C4-2B (cell line): Measurements from ENCODE around the gene HTR6.

Experiments
- H3K27ac ChIP-seq: fragments of 450-650 bp; 2 replicates; pipeline ENCODE4 v1.5.1; 2017
- ZFX ChIP-seq: fragments of 450-650 bp; IDR thresholded peaks from 2 replicates; pipeline ENCODE4 v1.6.1; 2017
- TF ChIP-seq, protein P1 (sequence below): fragments of 450-650 bp; conservative IDR thresholded peaks from 2 replicates; pipeline ENCODE4 v1.5.1; 2017; ENCODE audit warnings: mild to moderate bottlenecking

The HTR6 gene

DNA sequence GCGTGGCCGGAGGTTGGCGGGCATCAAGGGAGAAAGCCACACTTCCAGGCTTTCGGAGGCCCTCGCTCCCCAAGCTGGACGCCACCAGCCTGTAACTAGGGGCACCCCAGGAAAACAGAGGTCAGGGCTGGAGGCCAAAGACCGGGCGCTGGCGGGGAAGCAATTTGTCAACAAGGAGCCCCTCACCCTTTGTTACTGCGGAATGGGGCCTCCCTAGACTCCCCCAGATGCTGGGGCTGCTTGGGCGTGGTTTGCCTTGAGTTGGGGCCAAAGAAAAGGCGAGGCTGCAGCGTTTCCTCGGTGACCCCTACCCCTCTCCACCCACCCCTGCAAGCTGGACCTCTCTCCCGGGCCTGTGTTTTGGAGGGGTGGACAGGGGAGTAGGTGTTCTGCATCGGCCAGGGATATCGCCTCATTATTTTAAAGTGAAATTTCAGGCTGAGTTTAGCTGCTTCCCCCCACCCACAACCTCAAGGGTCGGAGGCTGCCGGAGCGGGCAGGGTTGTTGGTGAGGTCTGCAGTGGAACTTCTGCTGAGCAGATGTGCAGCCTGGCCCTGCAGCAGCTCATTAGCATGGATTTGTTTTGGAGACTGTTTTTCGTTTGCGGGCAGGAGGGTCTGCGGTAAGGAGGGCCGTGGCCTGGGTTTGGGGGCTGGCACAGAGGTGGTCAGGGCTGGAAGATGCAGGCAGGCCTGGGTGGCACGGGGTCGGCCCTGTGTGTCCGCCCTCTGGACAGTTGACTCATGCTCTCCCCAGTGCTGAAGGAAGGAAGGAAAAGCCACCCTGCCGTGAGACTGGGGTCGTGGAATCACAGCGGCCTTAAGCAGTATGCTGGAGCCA, 19.0 kb upstream of the HTR6 start:
- no peak overlapping the region for H3K27ac ChIP-seq
- TF ChIP-seq, protein P1, sequence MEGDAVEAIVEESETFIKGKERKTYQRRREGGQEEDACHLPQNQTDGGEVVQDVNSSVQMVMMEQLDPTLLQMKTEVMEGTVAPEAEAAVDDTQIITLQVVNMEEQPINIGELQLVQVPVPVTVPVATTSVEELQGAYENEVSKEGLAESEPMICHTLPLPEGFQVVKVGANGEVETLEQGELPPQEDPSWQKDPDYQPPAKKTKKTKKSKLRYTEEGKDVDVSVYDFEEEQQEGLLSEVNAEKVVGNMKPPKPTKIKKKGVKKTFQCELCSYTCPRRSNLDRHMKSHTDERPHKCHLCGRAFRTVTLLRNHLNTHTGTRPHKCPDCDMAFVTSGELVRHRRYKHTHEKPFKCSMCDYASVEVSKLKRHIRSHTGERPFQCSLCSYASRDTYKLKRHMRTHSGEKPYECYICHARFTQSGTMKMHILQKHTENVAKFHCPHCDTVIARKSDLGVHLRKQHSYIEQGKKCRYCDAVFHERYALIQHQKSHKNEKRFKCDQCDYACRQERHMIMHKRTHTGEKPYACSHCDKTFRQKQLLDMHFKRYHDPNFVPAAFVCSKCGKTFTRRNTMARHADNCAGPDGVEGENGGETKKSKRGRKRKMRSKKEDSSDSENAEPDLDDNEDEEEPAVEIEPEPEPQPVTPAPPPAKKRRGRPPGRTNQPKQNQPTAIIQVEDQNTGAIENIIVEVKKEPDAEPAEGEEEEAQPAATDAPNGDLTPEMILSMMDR = no peak
- TF ChIP-seq ZFX = no peak

DNA sequence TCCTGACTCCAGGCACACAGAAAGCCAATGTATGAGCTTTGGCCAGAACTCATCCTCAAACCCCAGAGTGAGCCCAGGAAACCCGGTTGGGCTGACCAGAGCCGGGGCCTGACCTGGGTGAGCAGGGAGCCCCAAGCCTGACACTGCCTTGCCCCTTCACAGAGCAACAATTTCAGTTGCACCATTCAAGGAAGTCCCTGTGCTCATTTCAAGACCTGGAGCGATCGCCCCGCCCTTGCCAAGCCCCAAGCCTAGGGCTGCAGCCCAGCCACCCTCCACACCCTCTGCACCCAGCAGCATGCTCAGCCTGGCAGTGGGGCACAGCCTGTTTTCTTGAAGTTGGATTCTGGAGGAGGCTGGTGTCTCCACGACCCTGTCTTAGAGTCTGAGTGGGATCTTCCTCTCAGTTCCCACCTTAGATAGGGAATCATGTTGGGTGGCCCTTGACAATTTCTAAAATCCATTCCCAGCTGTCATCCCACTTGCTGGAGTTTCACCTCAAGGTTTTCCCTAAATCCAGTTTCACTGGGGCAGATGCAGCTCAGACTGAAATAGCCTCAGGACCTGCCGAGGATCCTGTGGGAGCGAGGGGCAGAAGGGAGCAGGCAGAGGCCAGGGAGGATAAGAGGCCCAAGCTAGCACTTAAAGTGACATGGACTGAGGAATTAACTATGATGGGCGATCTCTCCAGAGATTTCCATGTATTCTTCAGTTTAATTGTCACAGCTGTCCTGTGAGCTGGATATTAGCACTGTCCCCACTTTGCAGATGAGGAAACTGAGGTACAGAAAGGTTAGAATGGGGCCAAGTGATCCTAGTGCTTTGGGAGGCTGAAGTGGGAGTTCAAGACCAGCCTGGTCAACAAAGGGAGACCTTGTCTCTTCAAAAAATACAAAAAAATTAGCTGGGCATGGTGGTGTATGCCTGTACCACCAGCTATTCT, 18.0 kb upstream of the HTR6 start:
- TF ChIP-seq, protein P1 = no peak
- no peak for TF ChIP-seq ZFX
- no peak overlapping the region for H3K27ac ChIP-seq

DNA sequence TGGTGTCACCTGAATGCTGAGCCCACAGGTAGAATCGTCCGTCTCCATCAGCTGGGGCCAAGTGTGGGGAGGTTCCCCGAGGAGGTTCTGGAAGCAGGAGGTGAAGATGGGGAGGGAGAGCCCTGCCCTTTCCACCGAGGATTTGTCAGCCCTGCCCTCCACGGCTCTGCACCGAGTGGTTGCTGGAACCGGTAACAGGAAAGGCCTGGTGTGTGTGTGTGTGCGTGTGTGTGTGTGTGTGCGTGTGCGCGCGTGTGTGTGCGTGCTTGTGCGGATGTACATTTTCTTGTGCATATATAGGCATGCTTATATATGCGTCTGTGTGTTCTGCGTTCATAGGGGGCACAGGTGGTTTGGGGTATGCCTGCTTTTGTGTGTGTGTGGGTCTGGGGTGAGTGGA, 17.0 kb upstream of the HTR6 start:
- H3K27ac ChIP-seq = no peak overlapping the region
- TF ChIP-seq, protein P1 = no peak

DNA sequence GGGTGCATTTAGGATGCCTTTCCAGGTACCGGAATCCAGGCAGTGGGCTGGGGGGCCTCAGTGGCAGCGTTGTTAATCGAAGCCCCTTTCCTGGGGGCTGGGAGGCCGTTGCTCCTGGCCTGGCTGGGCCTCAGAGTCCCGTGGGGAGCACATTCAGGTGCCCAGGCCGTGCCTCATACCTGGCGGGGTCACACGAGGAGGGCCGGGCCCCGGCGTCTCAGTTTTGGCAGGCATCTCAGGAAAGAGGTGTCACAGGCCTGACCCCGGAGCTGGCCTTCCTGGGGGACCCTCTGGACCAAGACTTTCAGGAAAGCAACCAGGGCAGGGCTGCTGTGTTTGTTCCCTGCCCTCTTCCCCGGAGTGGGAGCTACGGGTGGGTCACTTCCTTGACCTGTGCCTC, 16.4 kb upstream of the HTR6 start:
- H3K27ac ChIP-seq = no peak overlapping the region
- no peak for TF ChIP-seq ZFX
- TF ChIP-seq, protein P1 = no peak

DNA sequence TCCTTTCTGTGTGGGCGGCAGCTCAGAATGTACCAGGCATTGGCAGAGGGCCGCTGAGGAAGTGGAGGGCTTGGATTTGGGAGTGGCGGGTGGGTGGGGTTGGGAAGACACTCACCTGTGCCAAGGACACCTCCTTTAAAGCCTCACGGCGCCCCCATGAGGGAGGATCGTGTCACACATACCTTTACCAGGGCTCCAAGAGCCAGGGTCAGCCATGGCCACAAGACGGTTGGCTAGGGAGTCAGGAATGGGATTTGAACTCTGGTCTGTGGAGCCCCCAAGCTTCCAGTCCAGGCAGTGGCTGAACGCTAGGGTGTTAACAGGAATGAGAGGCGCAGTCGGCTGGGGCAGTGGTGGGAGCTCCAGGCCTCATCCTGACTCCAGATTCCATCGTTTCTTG, 16.0 kb upstream of the HTR6 start:
- no peak overlapping the region for H3K27ac ChIP-seq
- no peak for TF ChIP-seq ZFX
- TF ChIP-seq, protein P1 = peak; percentile 27

DNA sequence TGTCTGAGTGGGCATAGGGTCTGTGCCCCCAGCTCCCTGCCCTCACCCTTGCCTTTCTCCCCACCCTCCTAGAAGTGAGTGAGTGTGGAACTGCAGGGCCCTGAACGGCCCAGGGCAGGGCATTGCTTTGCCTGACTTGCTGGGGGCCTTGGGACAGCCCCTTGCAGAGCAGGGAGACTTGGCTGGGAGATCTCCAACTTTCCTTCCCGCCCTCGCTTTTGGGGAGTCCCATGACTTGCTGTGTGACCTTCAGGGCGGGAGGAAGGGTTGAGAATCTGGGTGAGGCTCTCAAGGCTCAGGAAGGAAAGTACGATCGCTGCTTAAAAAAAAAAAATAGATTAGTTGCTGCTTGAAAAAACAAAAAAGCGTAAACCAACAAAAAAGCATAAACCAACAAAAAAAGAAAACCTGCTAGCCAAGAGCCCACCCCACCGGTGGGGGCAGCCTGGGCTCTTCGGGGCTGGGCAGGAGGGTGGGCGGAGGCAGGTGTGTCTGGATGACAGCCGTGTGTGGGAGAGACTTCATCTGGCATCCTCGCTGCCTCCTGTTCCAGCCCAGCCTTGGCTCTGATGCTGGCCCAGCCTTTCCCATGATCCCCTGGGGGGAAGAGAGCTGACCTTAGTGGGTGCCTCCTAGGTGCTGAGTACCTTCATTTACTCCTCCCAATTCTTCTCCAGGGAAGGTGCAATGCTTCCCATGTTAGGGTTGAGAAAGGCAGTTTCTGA, 14.1 kb upstream of the HTR6 start:
- TF ChIP-seq ZFX = no peak
- TF ChIP-seq, protein P1 = no peak
- H3K27ac ChIP-seq = no peak overlapping the region
